ENCODE measurements around the gene ARHGAP23. TPM values are rescaled to one million over a fixed set of nuclear protein-coding genes. Genes with fewer than 3 reads are reported as not detected.

ARHGAP23 gene
- total and polyA plus RNA-seq, 2 experiments from 2014 or later, result 21.4 to 150 TPM

GRCh38 chr17:38435795-38436194 is 7.5 kb downstream of the ARHGAP23 start:
- peaks cover 99% of the 10 kb centered on the region for H3K79me2 ChIP-seq (replicated peaks; ENCODE audit: insufficient read depth)
- Mint-ChIP-seq H3K4me1 (peaks cover 61% of the 10 kb centered on the region), H3K27ac (peak overlapping the region; percentile 19; the same call in 1 of the 2 replicates), H3K4me3 (no peak overlapping the region), H3K9me3 (no peaks in the 10 kb centered on the region; the same call in 2 of the 3 replicates), H3K36me3 (ENCODE audit: low read depth) (peaks cover 24% of the 10 kb centered on the region), H3K27me3 (ENCODE audit: insufficient read depth, low read depth, poor library complexity) (peaks cover 9% of the 10 kb centered on the region)
- H3K36me3 ChIP-seq (ENCODE audit: insufficient read depth), result no peaks in the 10 kb centered on the region; the same call in 1 of the 2 replicates
- peaks cover 12% of the 10 kb centered on the region for H3F3A ChIP-seq (replicated peaks; ENCODE audit: low read depth)
- H2AFZ ChIP-seq, result no peak overlapping the region
- peak; percentile 36 for ATAC-seq
- H3K27ac ChIP-seq (ENCODE audit: low read depth), result no peak overlapping the region
- no peaks in the 10 kb centered on the region for H3K27me3 ChIP-seq (ENCODE audit: insufficient read depth)
- no peaks in the 10 kb centered on the region for H3K9me2 ChIP-seq (ENCODE audit: insufficient read depth)
- 0 out of 2 replicates have a peak overlapping the region, but pooled peaks have one; percentile 32 for H3K4me2 ChIP-seq
- DNase-seq (ENCODE audit: low spot score), result no peak
- TF ChIP-seq EZH2phosphoT487 (IDR thresholded peaks at IDR 0.05; ENCODE audit: unreplicated experiment), result no peak
- TF ChIP-seq POLR2AphosphoS5 (IDR thresholded peaks at IDR 0.05; ENCODE audit: low read depth), result no peak
- TF ChIP-seq CREB1 (CRISPR knock-in tag; IDR thresholded peaks at IDR 0.05; ENCODE audit: low read depth), result no peak
- no peak for TF ChIP-seq CTCF (conservative IDR thresholded peaks at IDR 0.05; ENCODE audit: low read depth in 2 of 2)
- TF ChIP-seq ZNF331 (CRISPR knock-in tag; IDR thresholded peaks at IDR 0.05; ENCODE audit: low read depth), result no peak
- H3K4me1 ChIP-seq (ENCODE audit: insufficient read depth), result peaks cover 34% of the 10 kb centered on the region
- peaks cover 14% of the 10 kb centered on the region for H4K20me1 ChIP-seq (replicated peaks; ENCODE audit: insufficient read depth)
- no peak overlapping the region for H3K4me3 ChIP-seq

DNA sequence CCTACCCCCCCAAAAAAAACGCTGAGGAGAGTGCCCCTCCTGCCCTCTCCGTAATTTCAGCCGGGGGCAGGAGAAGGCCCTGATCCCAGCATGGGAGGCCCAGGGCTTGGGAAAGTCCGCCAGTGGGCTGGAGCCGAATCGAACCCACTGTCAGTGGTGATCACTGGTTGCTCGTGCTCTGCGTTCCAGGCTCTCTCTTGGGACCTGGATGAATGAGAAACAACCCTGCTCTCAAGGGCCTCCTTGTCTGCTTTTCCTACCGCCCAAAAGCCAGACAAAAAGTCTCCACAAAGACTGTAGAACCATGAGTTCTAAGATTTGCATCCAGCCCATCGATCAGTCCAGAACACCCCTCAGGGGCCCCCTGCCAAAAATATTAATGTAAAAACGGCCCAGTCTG is 8.1 kb downstream of the ARHGAP23 start:
- DNase-seq (ENCODE audit: low spot score) (no peak), ATAC-seq (no peak)
- peaks cover 12% of the 10 kb centered on the region for H3K27me3 Mint-ChIP-seq (ENCODE audit: insufficient read depth, low read depth, poor library complexity)
- no peak overlapping the region for H3K4me3 ChIP-seq
- no peak overlapping the region for H3K27ac Mint-ChIP-seq
- peaks cover 38% of the 10 kb centered on the region for H3K4me1 ChIP-seq (ENCODE audit: insufficient read depth)
- H3K9me3 Mint-ChIP-seq, result no peaks in the 10 kb centered on the region; the same call in 2 of the 3 replicates
- H3K36me3 Mint-ChIP-seq (ENCODE audit: low read depth), result peaks cover 24% of the 10 kb centered on the region
- H3K36me3 ChIP-seq (ENCODE audit: insufficient read depth), result no peaks in the 10 kb centered on the region; the same call in 1 of the 2 replicates
- peaks cover 14% of the 10 kb centered on the region for H4K20me1 ChIP-seq (replicated peaks; ENCODE audit: insufficient read depth)
- 0 out of 2 replicates have a peak overlapping the region, but pooled peaks have one; percentile 32 for H3K4me2 ChIP-seq
- H3K79me2 ChIP-seq (replicated peaks; ENCODE audit: insufficient read depth), result peaks cover 95% of the 10 kb centered on the region
- no peak overlapping the region for H2AFZ ChIP-seq
- H3K4me1 Mint-ChIP-seq, result peaks cover 61% of the 10 kb centered on the region
- no peaks in the 10 kb centered on the region for H3K27me3 ChIP-seq (ENCODE audit: insufficient read depth)
- 0 out of 2 replicates have a peak overlapping the region, but pooled peaks have one; percentile 32 for H3K27ac ChIP-seq (ENCODE audit: low read depth)
- H3K4me3 Mint-ChIP-seq, result no peak overlapping the region
- H3F3A ChIP-seq (replicated peaks; ENCODE audit: low read depth), result peaks cover 12% of the 10 kb centered on the region
- no peaks in the 10 kb centered on the region for H3K9me2 ChIP-seq (ENCODE audit: insufficient read depth)
- TF ChIP-seq NANOG (IDR thresholded peaks at IDR 0.05; ENCODE audit: borderline replicate concordance), result no peak
- TF ChIP-seq STAT1 (IDR thresholded peaks at IDR 0.05; ENCODE audit: unreplicated experiment), result no peak
- TF ChIP-seq JUNB (IDR thresholded peaks at IDR 0.05; ENCODE audit: unreplicated experiment), result no peak
- TF ChIP-seq EZH2phosphoT487 (IDR thresholded peaks at IDR 0.05; ENCODE audit: unreplicated experiment), result no peak
- TF ChIP-seq POLR2AphosphoS5 (IDR thresholded peaks at IDR 0.05; ENCODE audit: low read depth), result no peak
- no peak for TF ChIP-seq CTCF (conservative IDR thresholded peaks at IDR 0.05; ENCODE audit: low read depth in 2 of 2)
- TF ChIP-seq, protein P1, sequence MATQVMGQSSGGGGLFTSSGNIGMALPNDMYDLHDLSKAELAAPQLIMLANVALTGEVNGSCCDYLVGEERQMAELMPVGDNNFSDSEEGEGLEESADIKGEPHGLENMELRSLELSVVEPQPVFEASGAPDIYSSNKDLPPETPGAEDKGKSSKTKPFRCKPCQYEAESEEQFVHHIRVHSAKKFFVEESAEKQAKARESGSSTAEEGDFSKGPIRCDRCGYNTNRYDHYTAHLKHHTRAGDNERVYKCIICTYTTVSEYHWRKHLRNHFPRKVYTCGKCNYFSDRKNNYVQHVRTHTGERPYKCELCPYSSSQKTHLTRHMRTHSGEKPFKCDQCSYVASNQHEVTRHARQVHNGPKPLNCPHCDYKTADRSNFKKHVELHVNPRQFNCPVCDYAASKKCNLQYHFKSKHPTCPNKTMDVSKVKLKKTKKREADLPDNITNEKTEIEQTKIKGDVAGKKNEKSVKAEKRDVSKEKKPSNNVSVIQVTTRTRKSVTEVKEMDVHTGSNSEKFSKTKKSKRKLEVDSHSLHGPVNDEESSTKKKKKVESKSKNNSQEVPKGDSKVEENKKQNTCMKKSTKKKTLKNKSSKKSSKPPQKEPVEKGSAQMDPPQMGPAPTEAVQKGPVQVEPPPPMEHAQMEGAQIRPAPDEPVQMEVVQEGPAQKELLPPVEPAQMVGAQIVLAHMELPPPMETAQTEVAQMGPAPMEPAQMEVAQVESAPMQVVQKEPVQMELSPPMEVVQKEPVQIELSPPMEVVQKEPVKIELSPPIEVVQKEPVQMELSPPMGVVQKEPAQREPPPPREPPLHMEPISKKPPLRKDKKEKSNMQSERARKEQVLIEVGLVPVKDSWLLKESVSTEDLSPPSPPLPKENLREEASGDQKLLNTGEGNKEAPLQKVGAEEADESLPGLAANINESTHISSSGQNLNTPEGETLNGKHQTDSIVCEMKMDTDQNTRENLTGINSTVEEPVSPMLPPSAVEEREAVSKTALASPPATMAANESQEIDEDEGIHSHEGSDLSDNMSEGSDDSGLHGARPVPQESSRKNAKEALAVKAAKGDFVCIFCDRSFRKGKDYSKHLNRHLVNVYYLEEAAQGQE (IDR thresholded peaks at IDR 0.05; ENCODE audit: unreplicated experiment), result no peak
- TF ChIP-seq ZNF114 (CRISPR knock-in tag; IDR thresholded peaks at IDR 0.05), result no peak
- no peak for TF ChIP-seq CREB1 (CRISPR knock-in tag; IDR thresholded peaks at IDR 0.05; ENCODE audit: low read depth)
- TF ChIP-seq ZNF331 (CRISPR knock-in tag; IDR thresholded peaks at IDR 0.05; ENCODE audit: low read depth), result no peak

Data from GM23338 (cell line).